DOHH2 (cell line): Measurements from ENCODE around the gene PROM1.

Experiments used
- CTCF ChIP-seq: fragments of 200-600 bp; sonication (generic); IDR thresholded peaks from one replicate; pipeline ENCODE4 v1.5.1; 2014; ENCODE audit warnings: antibody characterized with exemption, mild to moderate bottlenecking, low read depth, low read length; ENCODE audit not compliant: poor library complexity, severe bottlenecking
- EZH2phosphoT487 ChIP-seq: fragments of 200-600 bp; sonication (generic); IDR thresholded peaks from 2 replicates; pipeline ENCODE4 v1.6.1; 2017; ENCODE audit warnings: borderline replicate concordance, mild to moderate bottlenecking, antibody characterized with exemption, low read length, moderate library complexity, mixed read lengths

DNA sequence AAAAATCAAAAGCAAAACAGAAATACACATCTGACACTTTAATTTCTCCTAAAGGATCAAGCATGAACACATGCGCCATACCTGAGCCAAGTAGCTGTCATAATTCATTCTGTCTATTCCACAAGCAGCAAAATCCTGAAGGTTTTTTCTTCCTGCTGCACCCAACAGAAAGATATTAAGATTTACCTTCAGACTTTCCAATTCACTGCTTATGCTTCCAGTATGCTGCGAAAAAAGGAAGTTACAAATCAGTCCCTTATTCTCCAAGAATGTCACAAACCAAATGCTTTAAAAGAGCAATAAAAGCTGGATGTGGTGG is 91.7 kb downstream of the PROM1 start:
- TF ChIP-seq CTCF (no peak), EZH2phosphoT487 (no peak)
